Rectal smooth muscle tissue (tissue), 1 donor: ENCODE data around the gene SH3TC1.

Experiments used
- H3K27ac ChIP-seq: one replicate; pipeline ENCODE4 v1.7.0; 2013; ENCODE audit warnings: low read depth, low read length, inconsistent platforms
- H3K27me3 ChIP-seq: one replicate; pipeline ENCODE4 v1.7.0; 2013; ENCODE audit warnings: low read length; ENCODE audit not compliant: control insufficient read depth, insufficient read depth
- H3K36me3 ChIP-seq: one replicate; pipeline ENCODE4 v1.7.0; 2013; ENCODE audit warnings: low read length; ENCODE audit not compliant: control insufficient read depth, insufficient read depth
- H3K4me1 ChIP-seq: one replicate; pipeline ENCODE4 v1.7.0; 2013; ENCODE audit warnings: low read length; ENCODE audit not compliant: control insufficient read depth, insufficient read depth
- H3K4me3 ChIP-seq: one replicate; pipeline ENCODE4 v1.7.0; 2013; ENCODE audit warnings: low read length
- H3K9ac ChIP-seq: one replicate; pipeline ENCODE4 v1.7.0; 2013; ENCODE audit warnings: low read length

SH3TC1 gene

GRCh38 chr4:8198906-8199593, at the start of gene SH3TC1:
Gene SH3TC1 (plus strand): TSS chr4:8199290. CDS start chr4:8205195, 5,905 bp downstream.
- Histone ChIP-seq H3K9ac (peak within 1 kb of the TSS; percentile 40), H3K27ac (peak within 1 kb of the TSS; percentile 41), H3K4me3 (peak within 1 kb of the TSS; percentile 50), H3K4me1 (no peaks in the 10 kb centered on the region), H3K27me3 (no peaks in the 10 kb centered on the region), H3K36me3 (no peaks in the 10 kb centered on the region)

GRCh38 chr4:8149664-8150063, 49.4 kb upstream of the SH3TC1 start:
- Histone ChIP-seq H3K4me1 (peaks cover 5% of the 10 kb centered on the region), H3K9ac (no peak overlapping the region), H3K4me3 (no peak overlapping the region), H3K36me3 (no peaks in the 10 kb centered on the region), H3K27ac (no peak overlapping the region), H3K27me3 (no peaks in the 10 kb centered on the region)

GRCh38 chr4:8150152-8151090, 48.7 kb upstream of the SH3TC1 start:
- peaks cover 5% of the 10 kb centered on the region for H3K4me1 ChIP-seq
- H3K4me3 ChIP-seq: no peak overlapping the region
- H3K36me3 ChIP-seq: no peaks in the 10 kb centered on the region
- H3K9ac ChIP-seq: no peak overlapping the region
- no peak overlapping the region for H3K27ac ChIP-seq
- H3K27me3 ChIP-seq: no peaks in the 10 kb centered on the region

- no peak overlapping the region for H3K9ac ChIP-seq
- no peak overlapping the region for H3K27ac ChIP-seq
- no peaks in the 10 kb centered on the region for H3K27me3 ChIP-seq
- no peaks in the 10 kb centered on the region for H3K36me3 ChIP-seq
- no peaks in the 10 kb centered on the region for H3K4me1 ChIP-seq
- no peak overlapping the region for H3K4me3 ChIP-seq
These were observed 47.9 kb upstream of the SH3TC1 start for GRCh38 chr4:8151165-8151650.

- no peaks in the 10 kb centered on the region for H3K36me3 ChIP-seq
- no peak overlapping the region for H3K4me3 ChIP-seq
- H3K4me1 ChIP-seq: no peaks in the 10 kb centered on the region
- no peak overlapping the region for H3K27ac ChIP-seq
- H3K9ac ChIP-seq: no peak overlapping the region
- H3K27me3 ChIP-seq: no peaks in the 10 kb centered on the region
These were observed 46.8 kb upstream of the SH3TC1 start for GRCh38 chr4:8152090-8152864.

GRCh38 chr4:8152865-8153257, 46.2 kb upstream of the SH3TC1 start:
- Histone ChIP-seq H3K4me3 (no peak overlapping the region), H3K4me1 (no peaks in the 10 kb centered on the region), H3K27ac (no peak overlapping the region), H3K36me3 (no peaks in the 10 kb centered on the region), H3K27me3 (no peaks in the 10 kb centered on the region), H3K9ac (no peak overlapping the region)

GRCh38 chr4:8153441-8153840, 45.6 kb upstream of the SH3TC1 start:
- no peaks in the 10 kb centered on the region for H3K27me3 ChIP-seq
- H3K4me3 ChIP-seq: no peak overlapping the region
- H3K4me1 ChIP-seq: no peaks in the 10 kb centered on the region
- no peaks in the 10 kb centered on the region for H3K36me3 ChIP-seq
- H3K27ac ChIP-seq: no peak overlapping the region
- no peak overlapping the region for H3K9ac ChIP-seq

- Histone ChIP-seq H3K4me3 (no peak overlapping the region), H3K27ac (no peak overlapping the region), H3K4me1 (peaks cover 4% of the 10 kb centered on the region), H3K36me3 (no peaks in the 10 kb centered on the region), H3K9ac (no peak overlapping the region), H3K27me3 (no peaks in the 10 kb centered on the region)
These were observed 44.0 kb upstream of the SH3TC1 start for GRCh38 chr4:8155048-8155447.

GRCh38 chr4:8155660-8156421, 43.2 kb upstream of the SH3TC1 start:
- H3K27ac ChIP-seq: no peak overlapping the region
- no peak overlapping the region for H3K4me3 ChIP-seq

GRCh38 chr4:8156617-8157016, 42.5 kb upstream of the SH3TC1 start:
- Histone ChIP-seq H3K9ac (no peak overlapping the region), H3K27me3 (no peaks in the 10 kb centered on the region), H3K4me3 (no peak overlapping the region), H3K4me1 (peaks cover 4% of the 10 kb centered on the region), H3K27ac (no peak overlapping the region), H3K36me3 (no peaks in the 10 kb centered on the region)

More at GRCh38 chr4:8155660-8156421, 43.2 kb upstream of the SH3TC1 start:
- Histone ChIP-seq H3K36me3 (no peaks in the 10 kb centered on the region), H3K27me3 (no peaks in the 10 kb centered on the region), H3K9ac (no peak overlapping the region), H3K4me1 (peaks cover 4% of the 10 kb centered on the region)

- H3K4me1 ChIP-seq: peaks cover 4% of the 10 kb centered on the region
- no peaks in the 10 kb centered on the region for H3K27me3 ChIP-seq
- H3K4me3 ChIP-seq: peak overlapping the region; percentile 79
- H3K27ac ChIP-seq: no peak overlapping the region
- no peaks in the 10 kb centered on the region for H3K36me3 ChIP-seq
- H3K9ac ChIP-seq: no peak overlapping the region
These were observed 41.6 kb upstream of the SH3TC1 start for GRCh38 chr4:8157496-8157895.
